Measurements from ENCODE around the gene TUFT1.
A peak's percentile ranks its signal among the peaks of the same experiment; 100 is the strongest.

The TUFT1 gene, protein sequence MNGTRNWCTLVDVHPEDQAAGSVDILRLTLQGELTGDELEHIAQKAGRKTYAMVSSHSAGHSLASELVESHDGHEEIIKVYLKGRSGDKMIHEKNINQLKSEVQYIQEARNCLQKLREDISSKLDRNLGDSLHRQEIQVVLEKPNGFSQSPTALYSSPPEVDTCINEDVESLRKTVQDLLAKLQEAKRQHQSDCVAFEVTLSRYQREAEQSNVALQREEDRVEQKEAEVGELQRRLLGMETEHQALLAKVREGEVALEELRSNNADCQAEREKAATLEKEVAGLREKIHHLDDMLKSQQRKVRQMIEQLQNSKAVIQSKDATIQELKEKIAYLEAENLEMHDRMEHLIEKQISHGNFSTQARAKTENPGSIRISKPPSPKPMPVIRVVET

DNA sequence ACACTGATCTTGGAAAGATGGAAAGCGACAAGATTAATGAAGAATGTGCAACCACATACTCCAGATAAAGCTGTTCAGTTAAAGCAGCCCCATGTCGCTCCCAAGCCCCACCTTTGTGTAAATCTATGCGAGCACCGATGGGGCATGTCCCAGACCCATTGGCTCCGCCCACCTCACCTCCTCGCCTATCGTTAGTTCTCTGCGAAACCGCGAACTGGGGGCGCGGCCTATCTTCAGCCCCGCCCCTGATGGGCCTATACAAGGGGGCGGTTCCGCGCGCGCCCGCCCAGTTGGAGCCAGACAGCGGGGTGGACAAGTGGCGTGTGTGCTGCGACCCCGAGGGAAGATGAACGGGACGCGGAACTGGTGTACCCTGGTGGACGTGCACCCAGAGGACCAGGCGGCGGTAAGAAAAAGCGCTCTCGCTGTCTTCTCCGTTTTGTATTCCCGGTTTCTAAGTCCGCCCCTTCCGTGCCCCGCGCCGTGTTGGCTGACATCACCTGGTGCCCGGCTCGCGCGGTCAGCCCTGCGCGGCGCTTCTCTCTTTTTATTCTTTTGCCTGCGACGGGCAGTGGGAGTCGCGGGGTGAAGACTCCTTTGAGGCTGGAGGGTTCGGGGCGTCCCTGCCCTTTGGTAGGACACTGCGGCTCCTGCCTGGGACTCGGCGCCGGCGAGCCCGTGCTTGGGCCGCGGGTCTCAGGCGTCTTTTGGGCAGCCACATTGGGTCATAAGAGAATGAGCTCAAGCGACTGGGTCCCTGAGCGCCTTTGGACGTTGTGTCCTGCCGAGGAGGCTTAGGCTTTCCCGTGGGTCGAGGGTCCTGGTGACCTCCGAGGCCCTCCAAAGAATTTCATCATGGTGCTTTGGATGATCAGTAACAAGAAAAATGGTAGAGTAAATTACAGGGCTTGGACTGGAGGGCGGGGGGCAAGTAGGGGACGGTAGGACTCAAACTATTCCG, at the start of gene TUFT1:
TSS of gene TUFT1 (plus strand) at position 289 of the 961 bp plus-strand sequence. CDS start at position 347, 58 bp downstream.
- DNase-seq (ENCODE audit: low spot score) = peak; percentile 93

DNA sequence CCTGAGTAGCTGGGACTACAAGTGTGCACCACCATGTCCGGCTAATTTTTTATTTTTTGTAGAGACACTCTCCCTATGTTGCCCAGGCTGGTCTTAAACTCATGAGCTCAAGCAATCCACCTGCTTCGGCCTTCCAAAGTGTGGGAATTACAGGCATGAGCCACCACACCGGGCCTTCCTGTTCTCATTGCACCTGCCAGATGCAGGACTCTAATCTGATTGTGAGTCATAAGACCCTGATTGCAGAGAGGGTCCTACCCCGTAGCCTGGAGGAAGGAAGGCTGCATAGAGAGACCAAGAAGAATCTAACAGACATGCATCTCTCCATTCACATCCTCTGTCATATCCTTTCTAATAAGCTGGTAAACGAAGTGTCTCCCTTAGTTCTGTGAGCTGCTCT, 48.5 kb upstream of the TUFT1 start:
- DNase-seq (ENCODE audit: low spot score) = no peak

DNA sequence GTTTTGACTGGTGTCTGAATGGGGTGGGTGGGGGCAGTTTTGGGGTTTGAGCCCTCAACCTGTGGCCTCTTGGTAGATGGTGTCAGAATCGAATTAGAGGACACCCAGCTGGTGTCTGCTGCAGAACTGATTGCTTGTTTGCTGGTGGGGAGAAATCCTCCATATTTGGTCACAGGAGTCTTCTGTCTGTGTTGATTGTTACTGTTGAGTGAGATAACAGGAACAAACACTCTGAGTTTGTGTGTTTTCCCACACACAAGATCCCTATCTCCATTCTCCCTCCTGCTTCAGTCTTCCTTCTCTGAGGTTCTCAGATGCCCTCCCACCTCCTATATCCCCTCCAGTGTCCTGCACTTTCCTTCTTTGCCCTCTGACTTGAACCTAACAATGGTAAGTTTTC, 48.0 kb upstream of the TUFT1 start:
- no peak for DNase-seq (ENCODE audit: low spot score)

DNA sequence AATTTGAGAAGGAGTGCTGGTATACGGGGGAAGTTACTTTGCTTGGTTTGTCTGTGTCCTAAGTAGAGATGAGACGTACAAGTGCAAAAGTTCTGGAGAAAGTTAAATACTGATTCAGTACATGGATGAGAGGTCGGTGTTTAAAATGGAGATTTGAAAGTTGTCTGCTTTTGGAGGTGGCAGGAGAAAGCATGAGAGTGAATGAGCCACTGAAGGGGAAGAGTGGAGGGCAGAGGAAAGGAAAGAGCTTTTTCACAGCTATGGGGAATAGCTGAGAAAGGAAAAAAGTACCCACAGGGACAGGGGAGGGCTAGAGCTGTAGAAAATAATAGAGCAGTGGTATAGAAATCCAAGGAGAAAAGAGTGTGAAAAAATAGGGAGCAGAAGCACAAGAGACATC, 47.1 kb upstream of the TUFT1 start:
- DNase-seq (ENCODE audit: low spot score) = no peak

DNA sequence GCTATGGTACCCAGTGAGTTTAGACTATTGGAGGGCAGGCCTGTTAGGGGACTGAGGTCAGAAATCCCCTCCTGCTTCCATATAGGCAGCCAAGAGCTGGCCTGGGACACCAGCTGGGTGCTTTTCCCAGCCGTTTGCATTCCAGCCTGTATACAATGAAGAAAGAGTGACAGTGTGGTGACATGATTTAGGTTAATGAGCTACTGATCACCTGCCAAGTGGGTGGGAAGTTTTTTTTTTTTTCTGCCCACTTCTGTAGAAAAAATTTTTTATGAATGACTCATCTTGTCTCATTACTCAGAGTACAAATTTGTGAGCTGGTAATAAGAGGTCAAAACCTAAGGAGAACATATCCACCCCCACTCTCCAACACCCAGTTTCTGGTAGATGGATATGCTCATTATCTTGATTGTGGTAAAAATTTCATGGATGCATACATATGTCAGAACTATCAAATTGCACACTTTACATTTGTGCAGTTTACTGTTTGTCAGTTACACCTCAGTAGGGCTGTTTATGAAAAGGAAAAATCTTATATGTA, 45.3 kb upstream of the TUFT1 start:
- peak; percentile 53 for DNase-seq (ENCODE audit: low spot score)

DNA sequence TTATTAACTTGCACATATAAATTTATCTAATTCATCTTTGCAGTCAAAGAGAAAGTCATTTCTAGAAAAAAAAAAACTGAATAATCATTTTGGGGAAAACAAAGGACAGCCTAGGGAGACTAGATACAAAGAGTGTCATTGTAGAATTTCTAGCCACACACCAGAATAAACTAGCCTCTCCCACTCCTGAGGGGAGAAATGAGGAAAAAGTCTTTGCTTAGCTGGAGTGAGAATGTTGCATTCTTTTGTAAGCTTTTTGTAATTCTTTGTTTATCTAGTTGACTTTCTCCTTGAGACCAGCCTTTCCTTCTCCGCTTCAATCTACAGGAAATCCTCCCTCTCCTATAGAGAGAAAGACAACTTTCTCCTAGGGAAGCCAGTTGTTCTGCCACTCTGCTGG, 44.8 kb upstream of the TUFT1 start:
- DNase-seq (ENCODE audit: low spot score) = no peak

DNA sequence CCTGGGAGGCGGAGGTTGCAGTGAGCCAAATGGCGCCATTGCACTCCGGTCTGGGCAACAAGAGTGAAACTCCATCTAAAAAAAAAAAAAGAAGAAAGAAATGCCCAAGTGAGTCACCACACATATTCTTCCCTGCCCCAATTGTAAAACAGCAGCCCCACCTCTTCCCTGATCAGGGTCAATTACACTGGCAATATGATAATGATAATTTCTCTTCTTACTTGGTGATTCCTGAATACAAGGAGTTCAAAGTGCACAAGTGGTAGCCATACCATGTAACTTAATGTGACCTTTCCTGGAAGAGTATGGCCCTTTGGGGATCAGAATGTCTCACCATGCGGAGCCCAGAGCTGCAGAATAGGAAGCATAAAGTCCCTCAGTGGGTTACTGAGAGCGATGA, 40.7 kb upstream of the TUFT1 start:
- DNase-seq (ENCODE audit: low spot score) = no peak

DNA sequence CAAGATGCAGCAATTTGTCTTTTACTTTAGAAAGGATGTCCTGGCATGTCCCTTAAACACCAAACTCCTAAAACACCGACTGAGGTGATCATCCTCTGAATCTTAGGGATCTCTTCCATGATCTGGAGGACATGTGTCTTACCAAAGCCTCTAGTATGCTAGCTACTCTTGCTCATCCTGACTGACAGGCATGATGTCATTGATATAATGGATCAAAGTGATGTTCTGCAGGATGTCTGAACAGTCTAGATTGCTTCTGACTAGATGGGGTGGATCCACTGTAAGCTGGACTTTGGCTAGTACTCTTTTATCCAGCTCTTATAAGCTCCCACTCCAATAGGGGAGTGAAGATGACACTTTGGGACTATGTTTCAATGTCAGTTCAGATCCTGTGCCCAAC, 40.2 kb upstream of the TUFT1 start:
- DNase-seq (ENCODE audit: low spot score) = no peak

DNA sequence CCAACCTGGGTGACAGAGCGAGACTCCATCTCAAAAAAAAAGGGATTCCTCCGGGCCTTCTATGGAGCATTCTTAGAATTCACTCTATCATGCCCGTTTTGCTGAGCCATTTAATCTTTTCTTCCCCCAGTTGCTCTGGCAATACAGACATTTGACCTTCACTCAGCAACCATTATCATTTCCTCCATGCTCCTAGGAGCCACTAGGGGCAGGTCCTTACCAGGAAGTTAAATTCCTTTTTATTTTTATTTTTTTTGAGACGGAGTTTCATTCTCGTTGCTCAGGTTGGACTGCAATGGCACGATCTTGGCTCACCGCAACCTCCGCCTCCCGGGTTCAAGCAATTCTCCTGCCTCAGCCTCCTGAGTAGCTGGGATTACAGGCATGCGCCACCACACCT, 38.6 kb upstream of the TUFT1 start:
- DNase-seq (ENCODE audit: low spot score) = no peak

DNA sequence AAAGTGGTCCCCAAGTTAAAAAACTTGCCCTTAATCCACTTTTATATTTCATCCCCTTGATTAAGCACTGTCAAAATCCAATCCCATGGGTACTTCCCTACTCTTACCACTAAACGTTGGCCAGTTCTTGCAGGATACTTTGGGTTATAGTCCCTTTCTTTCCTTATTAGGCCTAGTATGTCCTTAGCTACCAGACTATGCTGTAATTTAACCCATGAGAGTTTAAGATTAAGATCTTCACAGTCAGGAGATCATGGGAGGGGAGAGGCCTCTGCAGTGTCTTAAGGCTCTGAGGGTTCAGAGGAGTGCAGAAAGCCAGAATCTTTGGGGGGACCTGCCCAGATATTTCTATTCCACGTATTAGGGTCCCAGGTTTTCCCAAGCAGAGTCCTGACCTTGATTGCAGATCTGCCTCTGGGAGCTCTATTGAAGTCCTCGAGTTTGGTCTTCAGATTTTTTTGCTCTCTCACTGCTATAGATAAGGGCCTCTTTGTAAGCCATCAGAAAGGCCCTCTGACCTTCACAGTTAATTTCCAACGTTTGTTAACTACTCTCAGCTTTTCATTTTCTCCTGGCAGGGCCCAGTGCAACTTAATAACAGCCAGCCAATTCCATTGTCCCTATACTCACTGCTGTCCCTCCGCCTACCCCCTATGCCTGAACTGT, 37.9 kb upstream of the TUFT1 start:
- DNase-seq (ENCODE audit: low spot score) = no peak

DNA sequence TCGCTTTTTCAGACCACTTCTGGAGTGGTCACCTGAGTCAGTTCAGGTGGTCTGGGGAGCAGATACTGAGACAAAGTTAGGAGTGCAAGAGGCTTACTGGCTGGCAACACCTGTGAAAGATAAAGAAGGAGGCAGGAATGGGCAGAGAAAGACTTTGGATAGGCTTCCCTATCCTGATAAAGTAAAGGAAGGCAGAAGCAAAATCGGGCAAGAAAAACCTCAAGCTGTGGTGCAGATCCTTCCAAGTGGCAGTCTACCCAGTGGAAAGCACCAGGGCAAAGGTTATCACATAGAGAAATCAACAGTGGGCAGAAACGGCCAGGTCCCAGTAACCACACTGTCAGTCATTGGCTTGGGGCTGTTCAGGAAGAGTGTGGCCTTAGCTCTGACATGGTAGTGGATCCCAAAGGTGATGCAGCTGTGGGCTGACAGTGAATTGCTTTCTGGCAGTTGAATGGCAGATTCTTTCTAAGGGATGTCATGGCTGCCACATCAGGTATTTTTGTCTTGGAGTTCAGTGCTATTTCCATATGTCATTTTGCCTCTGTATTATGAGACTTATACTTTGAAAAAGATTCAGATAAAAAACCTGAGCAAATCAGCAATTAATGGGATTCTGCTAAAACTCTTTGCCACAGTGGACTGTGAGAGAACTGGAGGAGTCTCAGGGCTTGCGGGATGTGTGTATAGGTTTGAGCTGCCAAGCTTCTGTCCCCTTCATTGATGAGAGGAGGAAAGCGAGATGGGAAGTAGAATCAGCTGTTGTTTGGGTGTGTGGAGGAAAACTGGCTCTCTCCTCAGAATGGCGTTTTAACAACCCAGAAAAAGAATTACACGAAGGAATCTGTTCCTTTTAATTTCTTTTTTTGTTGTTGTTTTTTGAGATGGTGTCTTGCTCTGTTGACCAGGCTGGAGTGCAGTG, 37.0 kb upstream of the TUFT1 start:
- no peak for DNase-seq (ENCODE audit: low spot score)

DNA sequence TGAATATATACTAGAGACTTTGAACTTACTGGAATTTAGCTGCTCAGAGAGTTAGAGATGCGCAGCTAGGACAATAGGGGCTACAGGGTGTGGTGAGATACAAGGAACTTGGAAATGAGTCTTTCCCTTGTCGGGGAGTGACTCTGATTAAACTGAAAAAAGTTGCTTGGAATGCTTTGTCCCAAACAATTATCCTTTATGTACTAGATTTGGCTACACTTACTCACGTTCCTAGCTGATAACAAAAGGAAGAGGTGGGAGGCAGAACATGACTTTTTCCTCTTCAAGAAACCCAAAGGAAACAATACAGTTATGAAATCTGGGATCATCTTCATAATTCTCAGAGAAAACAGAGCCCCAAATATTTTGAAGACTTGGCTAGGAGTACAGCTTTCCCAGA, 35.9 kb upstream of the TUFT1 start:
- DNase-seq (ENCODE audit: low spot score) = no peak

DNA sequence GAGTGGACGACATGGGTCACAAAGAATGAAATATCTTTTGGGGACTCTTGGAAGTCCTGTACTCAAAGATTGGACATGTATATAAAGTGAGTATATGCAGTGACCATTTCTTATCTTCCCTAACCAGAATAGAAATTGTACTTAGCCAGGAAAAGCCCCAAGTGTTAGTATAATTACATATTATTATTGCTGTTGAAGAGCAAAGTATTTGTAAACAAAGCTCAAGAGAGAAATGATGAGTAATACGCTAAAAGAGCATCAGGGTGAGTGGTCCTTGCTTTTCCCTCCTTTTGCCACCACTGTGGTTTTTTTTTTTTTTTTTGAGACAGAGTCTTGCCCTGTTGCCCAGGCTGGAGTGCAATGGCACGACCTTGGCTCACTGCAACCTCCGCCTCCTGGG, 35.4 kb upstream of the TUFT1 start:
- no peak for DNase-seq (ENCODE audit: low spot score)

DNA sequence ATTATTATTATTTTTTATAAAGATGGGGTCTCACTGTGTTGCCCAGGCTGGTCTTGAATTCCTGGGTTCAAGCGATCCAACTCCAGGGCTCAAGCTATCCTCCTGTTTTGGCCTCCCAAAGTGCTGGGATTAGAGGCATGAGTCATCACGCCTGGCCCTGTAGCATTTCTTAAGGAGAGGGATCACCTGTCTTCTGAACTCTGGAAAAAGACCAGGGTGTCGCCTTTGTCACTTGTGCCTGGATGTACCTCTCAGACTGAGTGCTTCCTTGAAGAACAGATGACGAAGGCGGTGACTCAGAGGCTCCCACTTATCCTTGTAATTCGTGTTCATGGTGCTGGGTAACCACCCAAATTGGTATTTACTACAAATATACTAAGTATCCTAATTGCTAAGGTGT, 31.3 kb upstream of the TUFT1 start:
- no peak for DNase-seq (ENCODE audit: low spot score)

DNA sequence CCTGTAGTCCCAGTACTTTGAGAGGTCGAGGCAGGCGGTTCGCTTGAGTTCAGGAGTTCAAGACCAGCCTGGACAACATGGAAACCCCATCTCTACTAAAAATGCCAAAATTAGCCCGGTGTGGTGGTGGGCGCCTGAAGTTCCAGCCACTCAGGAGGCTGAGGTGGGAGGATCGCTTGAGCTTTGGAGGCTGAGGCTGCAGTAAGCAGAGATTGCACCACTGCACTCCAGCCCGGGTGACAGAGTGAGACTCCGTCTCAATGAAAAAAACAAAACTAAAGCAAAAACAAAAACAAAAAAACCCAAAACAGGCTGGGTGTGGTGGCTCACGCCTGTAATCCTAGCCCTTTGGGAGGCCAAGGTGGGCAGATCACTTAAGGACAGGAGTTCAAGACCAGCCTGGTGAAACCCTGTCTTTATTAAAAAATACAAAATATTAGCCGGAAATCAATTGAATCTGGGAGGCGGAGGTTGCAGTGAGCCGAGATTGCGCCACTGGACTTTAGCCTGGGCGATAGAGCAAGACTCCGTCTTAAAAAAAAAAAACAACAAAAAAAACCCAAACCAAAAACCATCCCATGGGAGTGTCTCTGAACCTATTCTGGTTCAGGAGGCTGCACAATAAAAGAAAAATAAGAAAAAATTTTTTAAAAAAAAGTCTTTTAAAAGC, 30.6 kb upstream of the TUFT1 start:
- no peak for DNase-seq (ENCODE audit: low spot score)

DNA sequence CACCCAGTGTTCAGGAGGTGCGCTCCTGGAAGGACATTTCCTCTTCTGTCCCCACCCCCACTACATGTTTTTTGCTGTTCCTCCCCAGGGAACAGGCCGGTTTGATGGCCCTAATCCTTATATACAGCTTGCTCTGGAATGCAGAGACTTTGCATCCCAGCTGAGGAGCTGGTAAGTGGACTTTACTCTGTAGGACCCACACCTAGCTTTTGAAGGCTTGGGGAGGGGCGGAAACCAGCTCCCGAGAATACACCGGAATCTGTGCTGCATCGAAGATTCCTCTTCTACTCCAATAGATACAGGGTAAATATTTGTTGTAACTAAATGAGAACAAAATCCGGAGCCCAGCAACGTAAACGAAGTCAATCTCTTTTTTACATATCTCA, 30.1 kb upstream of the TUFT1 start:
- no peak for DNase-seq (ENCODE audit: low spot score)

DNA sequence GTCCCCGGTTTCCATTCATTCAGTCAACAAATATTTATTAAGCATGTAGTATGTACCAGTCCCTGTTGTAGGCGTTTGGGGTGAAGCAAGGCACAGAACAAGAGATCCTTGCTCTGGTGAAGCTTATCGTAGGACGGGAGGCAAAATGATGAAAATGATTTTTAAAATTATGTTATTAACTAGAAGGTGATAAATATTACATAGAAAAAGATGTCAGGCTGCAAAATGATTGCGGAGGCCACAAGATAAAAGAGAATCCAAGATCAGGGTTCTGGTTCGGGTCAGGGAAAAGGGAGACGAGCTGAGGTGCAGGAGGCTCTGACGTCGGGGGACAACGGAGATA, 29.5 kb upstream of the TUFT1 start:
- DNase-seq (ENCODE audit: low spot score) = no peak

DNA sequence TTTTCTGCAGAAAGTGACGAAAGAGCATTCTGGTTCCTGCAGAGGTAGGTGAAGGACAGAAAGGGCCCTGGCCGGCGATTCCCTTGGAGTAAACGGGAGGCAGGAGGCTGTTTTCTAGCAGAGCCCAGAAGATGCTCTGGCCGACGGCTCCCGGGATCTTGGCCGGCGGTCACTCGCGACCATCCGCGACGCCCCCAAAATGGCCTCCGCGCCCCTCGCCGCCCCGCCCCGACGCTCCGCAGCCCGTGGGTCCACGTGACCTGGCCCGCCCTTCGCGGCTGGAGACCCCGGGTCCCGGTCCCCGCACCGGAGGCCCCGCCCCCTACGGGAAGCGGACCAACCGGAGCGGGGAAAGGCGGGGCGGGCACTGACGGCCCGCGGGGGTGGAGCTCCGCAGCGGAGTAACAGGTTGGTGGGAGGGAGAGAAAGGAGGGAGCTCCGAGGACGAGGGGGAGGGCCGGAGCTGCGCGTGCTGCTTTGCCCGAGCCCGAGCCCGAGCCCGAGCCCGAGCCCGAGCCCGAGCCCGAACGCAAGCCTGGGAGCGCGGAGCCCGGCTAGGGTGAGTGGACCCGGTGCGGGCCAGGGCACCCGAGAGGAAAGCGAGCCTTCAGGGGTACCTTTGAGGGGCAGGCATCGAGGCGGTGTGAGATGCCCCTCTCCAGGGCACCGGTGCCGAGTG, 29.0 kb upstream of the TUFT1 start, which contains the start of gene CGN:
TSS of gene CGN (plus strand) at position 431 of the 679 bp plus-strand sequence. CDS start 7,133 bp downstream, outside the sequence.
- peak; percentile 72 for DNase-seq (ENCODE audit: low spot score)

DNA sequence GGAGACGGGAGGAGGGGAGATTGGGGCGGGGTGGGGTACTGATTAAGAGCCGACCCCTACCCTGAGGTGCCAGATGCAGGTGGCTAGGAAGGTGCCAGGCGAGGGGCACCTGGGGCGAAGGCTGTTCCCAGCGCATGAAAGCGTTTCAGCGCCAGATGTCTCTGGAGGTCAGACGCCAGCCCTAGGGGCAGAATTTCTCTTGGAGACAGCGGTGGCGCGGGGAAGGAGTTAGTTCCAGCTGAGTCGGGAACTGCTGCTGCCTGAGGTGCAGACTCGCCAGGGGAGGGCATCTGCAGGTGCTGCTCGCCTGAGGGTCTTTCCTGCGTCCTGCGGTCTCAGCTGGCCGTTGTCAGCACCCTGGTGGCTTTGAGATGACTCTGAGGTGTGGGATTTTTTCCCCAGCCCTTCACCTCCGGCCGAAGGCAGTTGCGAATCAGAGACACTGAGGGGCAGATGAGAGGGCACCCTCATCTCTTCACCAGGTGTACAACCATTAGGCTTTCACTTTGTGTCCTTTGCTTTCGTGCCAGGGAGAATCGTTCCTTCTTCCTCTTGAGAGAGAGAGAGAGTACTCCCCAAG, 28.4 kb upstream of the TUFT1 start:
- DNase-seq (ENCODE audit: low spot score) = peak; percentile 21

DNA sequence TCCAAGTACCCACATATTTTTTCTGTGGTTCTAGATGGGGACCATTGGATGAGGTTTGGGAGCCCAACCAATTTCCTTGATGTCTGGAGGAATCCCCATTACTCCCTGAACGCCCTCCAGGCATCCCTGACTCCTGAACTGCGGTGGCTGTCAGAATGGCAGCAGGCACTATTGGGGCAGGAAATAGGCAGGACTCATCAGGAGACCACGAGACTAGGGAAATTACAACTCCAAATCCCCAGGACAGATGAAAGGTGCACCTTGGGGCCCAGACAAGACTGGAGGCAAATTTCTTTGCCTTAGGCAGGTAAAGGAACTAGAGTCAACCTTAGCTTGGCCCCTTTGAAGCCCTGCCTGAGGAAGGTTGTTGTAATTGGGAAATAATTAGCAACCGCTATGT, 27.8 kb upstream of the TUFT1 start:
- DNase-seq (ENCODE audit: low spot score) = no peak

All from GM03348 (cell line).